A549 (cell line): ENCODE results near the gene PGAP3. TPM values are rescaled to one million over a fixed set of nuclear protein-coding genes. Genes with fewer than 3 reads are reported as not detected.

Experiments used
- ATAC-seq, 2 experiments: fragments of 200-7000 bp in 1 of 2; fragments of >200 bp in 1 of 2; cut with Nextera tagmentation in 1 of 2; cut with Tn5 transposase in 1 of 2; 3 replicates each; pipeline versions ENCODE4 v1.8.0 to v1.9.1; 2018 to 2020; ENCODE audit warnings: mild to moderate bottlenecking in 1 of 2, moderate library complexity in 1 of 2
- CTCF ChIA-PET: fragments of 300-600 bp; sonication (Branson Sonifier 250); formaldehyde crosslinking; extraction: SDS; loops from one replicate; lab custom pipeline; 2021; ENCODE audit warnings: antibody characterized with exemption, inconsistent platforms; lab: Yijun Ruan, JAX
- POLR2A ChIA-PET: fragments of 350-600 bp; formaldehyde crosslinking; extraction: SDS; loops from one replicate; lab custom pipeline; 2021; ENCODE audit warnings: antibody characterized with exemption, inconsistent platforms; lab: Yijun Ruan, JAX
- DNase-seq, 2 experiments: peaks; one replicate each; pipeline versions ENCODE4 v3.0.0 to v3.0.0-alpha.2; 2011 to 2016; ENCODE audit warnings: low read depth in 1 of 2, low spot score in 1 of 2
- FAIRE-seq: peaks from 2 replicates; lab custom pipeline; 2011; peaks lifted over from hg19 to GRCh38; lab: Jason Lieb, UNC
- H3K27ac ChIP-seq, 2 experiments: fragments of >200 bp; sonication (Bioruptor Twin); formaldehyde crosslinking; 3 replicates each; pipeline ENCODE4 v1.5.1; 2016 to 2017
- H3K4me1 ChIP-seq: fragments of >200 bp; sonication (Bioruptor Twin); formaldehyde crosslinking; 3 replicates; pipeline ENCODE4 v1.6.1; 2016
- H3K4me2 ChIP-seq: fragments of >200 bp; sonication (Bioruptor Twin); formaldehyde crosslinking; 3 replicates; pipeline ENCODE4 v1.6.1; 2016
- H3K4me3 ChIP-seq: fragments of >200 bp; sonication (Bioruptor Twin); formaldehyde crosslinking; 3 replicates; pipeline ENCODE4 v1.5.1; 2016
- H3K9me3 ChIP-seq: fragments of >200 bp; sonication (Bioruptor Twin); formaldehyde crosslinking; 3 replicates; pipeline ENCODE4 v1.6.1; 2016
- ATOH8 ChIP-seq: fragments of 250-450 bp; sonication (Bioruptor Pico); IDR thresholded peaks from 2 replicates; pipeline ENCODE4 v1.5.0; 2020; ENCODE audit warnings: low read depth, mild to moderate bottlenecking, moderate library complexity
- CHD2 ChIP-seq: fragments of 150-350 bp; IDR thresholded peaks from 2 replicates; pipeline ENCODE4 v1.6.1; 2014; ENCODE audit warnings: low read length; ENCODE audit not compliant: partially characterized antibody
- CTCF ChIP-seq: fragments of >200 bp; sonication (Bioruptor Twin); formaldehyde crosslinking; IDR thresholded peaks from 3 replicates; pipeline ENCODE4 v1.5.1; 2016
- E2F6 ChIP-seq: IDR thresholded peaks from 2 replicates; pipeline ENCODE4 v1.6.1; 2012; ENCODE audit warnings: low read depth, borderline replicate concordance
- EHF ChIP-seq: fragments of 250-450 bp; sonication (Bioruptor Pico); IDR thresholded peaks from 2 replicates; pipeline ENCODE4 v1.5.0; 2020; ENCODE audit warnings: mild to moderate bottlenecking
- ELK1 ChIP-seq: fragments of 150-350 bp; IDR thresholded peaks from 2 replicates; pipeline ENCODE4 v1.6.1; 2014; ENCODE audit warnings: low read depth, mild to moderate bottlenecking, low read length
- EP300 ChIP-seq, 2 experiments: fragments of >200 bp; sonication (Bioruptor Twin); formaldehyde crosslinking; IDR thresholded peaks; 2 replicates in 1 of 2; 3 replicates in 1 of 2; pipeline ENCODE4 v1.6.1; 2016 to 2017
- ESRRA ChIP-seq: fragments of 150-350 bp; IDR thresholded peaks from 2 replicates; pipeline ENCODE4 v1.6.1; 2014; ENCODE audit warnings: mild to moderate bottlenecking, low read length, borderline replicate concordance
- FOSB ChIP-seq: fragments of 250-450 bp; sonication (Bioruptor Pico); IDR thresholded peaks from 2 replicates; pipeline ENCODE4 v1.5.0; 2020; ENCODE audit warnings: mild to moderate bottlenecking, moderate library complexity
- FOSL2 ChIP-seq, 2 experiments: fragments of 450-650 bp in 1 of 2; fragments of >200 bp in 1 of 2; sonication (Bioruptor Twin) in 1 of 2; formaldehyde crosslinking; IDR thresholded peaks; 2 replicates each; pipeline versions ENCODE4 v1.5.0 to v1.6.1; 2016 to 2020; ENCODE audit warnings: mild to moderate bottlenecking in 1 of 2, moderate library complexity in 1 of 2
- HEYL ChIP-seq: fragments of 250-450 bp; sonication (Bioruptor Pico); IDR thresholded peaks from 2 replicates; pipeline ENCODE4 v1.8.0; 2021; ENCODE audit warnings: mild to moderate bottlenecking, moderate library complexity
- HOXB5 ChIP-seq: fragments of 250-450 bp; sonication (Bioruptor Pico); IDR thresholded peaks from 2 replicates; pipeline ENCODE4 v1.5.0; 2020; ENCODE audit warnings: mild to moderate bottlenecking, moderate library complexity
- JUN ChIP-seq, 2 experiments: fragments of >200 bp; sonication (Bioruptor Twin); formaldehyde crosslinking; IDR thresholded peaks; 2 replicates in 1 of 2; 3 replicates in 1 of 2; pipeline ENCODE4 v1.6.1; 2016 to 2017
- MAZ ChIP-seq: fragments of 150-350 bp; IDR thresholded peaks from 2 replicates; pipeline ENCODE4 v1.6.1; 2014; ENCODE audit warnings: antibody characterized with exemption, low read depth, low read length, borderline replicate concordance
- POLR2AphosphoS2 ChIP-seq: conservative IDR thresholded peaks from 2 replicates; pipeline ENCODE4 v1.6.1; 2012; ENCODE audit warnings: low read length, improper control_type of control experiment, inconsistent platforms
- RCOR1 ChIP-seq: fragments of 150-350 bp; IDR thresholded peaks from 2 replicates; pipeline ENCODE4 v1.6.1; 2014; ENCODE audit warnings: antibody characterized with exemption, low read length, low read depth
- REST ChIP-seq: fragments of 200-600 bp; sonication (generic); IDR thresholded peaks from 2 replicates; pipeline ENCODE4 v1.6.1; 2016; ENCODE audit warnings: antibody characterized with exemption, mild to moderate bottlenecking, moderate library complexity
- RFX5 ChIP-seq: fragments of 450-650 bp; IDR thresholded peaks from 2 replicates; pipeline ENCODE4 v1.7.1; 2014; ENCODE audit warnings: antibody characterized with exemption, mild to moderate bottlenecking, moderate library complexity
- SREBF2 ChIP-seq: fragments of 450-650 bp; IDR thresholded peaks from 2 replicates; pipeline ENCODE4 v1.6.1; 2014; ENCODE audit warnings: mild to moderate bottlenecking, moderate library complexity
- TFCP2L1 ChIP-seq: fragments of 250-450 bp; sonication (Bioruptor Pico); IDR thresholded peaks from 2 replicates; pipeline ENCODE4 v1.5.0; 2021; ENCODE audit warnings: mild to moderate bottlenecking
- ZC3H11A ChIP-seq: fragments of 450-650 bp; IDR thresholded peaks from 2 replicates; pipeline ENCODE4 v1.6.1; 2014; ENCODE audit warnings: antibody characterized with exemption, mild to moderate bottlenecking
- ZSCAN20 ChIP-seq: fragments of 250-450 bp; sonication (Bioruptor Pico); IDR thresholded peaks from 2 replicates; pipeline ENCODE4 v1.8.0; 2022; ENCODE audit warnings: mild to moderate bottlenecking, moderate library complexity
- WGBS: methylation state at CpG from one replicate; pipeline ENCODE4 v1.1.6; 2017; ENCODE audit errors: missing lambda C conversion rate; 5-methylcytosine and 5-hydroxymethylcytosine counted together
- polyA plus RNA-seq, 4 experiments: library from polyadenylated mRNA; depleted of rRNA in 3 of 4; stranded (reverse); fragments of >200 nt; fragmentation: RNase III in 1 of 4; extraction: RNeasy Plus Mini Kit Qiagen cat#74134 plus additional on column Dnase treatment in 1 of 4; gene quantifications; 2 replicates in 3 of 4; 3 replicates in 1 of 4; pipeline ENCODE4 v1.2.3, GENCODE V29; 2011 to 2017

PGAP3 gene
- polyA plus RNA-seq, 2 of the 4 experiments (the other 2 are of a cell fraction), result 7.3 to 8.5 TPM

- FAIRE-seq, result no peak
- WGBS, result 77% methylated on average over 4 of the region's 4 CpGs
- DNase-seq, result no peak
- TF ChIP-seq CTCF (no peak), POLR2AphosphoS2 (no peak), ELK1 (no peak), HOXB5 (no peak), CHD2 (no peak), RFX5 (no peak), ATOH8 (CRISPR knock-in tag) (no peak), FOSL2 (IDR thresholded peaks at IDR 0.05) (no peak), FOSL2 (CRISPR knock-in tag; IDR thresholded peaks at IDR 0.05) (no peak), REST (no peak), ZC3H11A (no peak), EP300 (IDR thresholded peaks at IDR 0.05) (no peak), EHF (no peak), SREBF2 (no peak), ESRRA (no peak)
- TF ChIP-seq, all 56 proteins: peak for 0
- peaks cover 66% of the 10 kb centered on the region for H3K4me1 ChIP-seq
- no peaks in the 10 kb centered on the region for H3K9me3 ChIP-seq
- no peak overlapping the region for H3K4me3 ChIP-seq
- peak overlapping the region; percentile 81 for H3K4me2 ChIP-seq
- H3K27ac ChIP-seq, result peak overlapping the region; percentile 21 to 61; a peak in 2 of 6 replicates
- ChIA-PET POLR2A (no interaction called here), CTCF (interaction anchor here (0.6 to 50.7 kb wide), 8 partner anchors 10 to 128 kb away, joined by 3 to 1391 read pairs (median 7); partner anchors contain the start of genes MIEN1, PPP1R1B, STARD3 and TCAP)
- ATAC-seq, result no peak; a peak in 1 of 6 replicates
Observed at GRCh38 chr17:39701784-39702422, 14.0 kb upstream of the PGAP3 start.

- peak in 1 of 2 experiments; percentile 8; a peak in 2 of 6 replicates for ATAC-seq
- CTCF ChIA-PET, result interaction anchor here (0.6 to 50.7 kb wide), 12 partner anchors 9 to 129 kb away, joined by 3 to 1391 read pairs (median 8); partner anchors contain the start of genes MIEN1, PNMT, PPP1R1B and STARD3
- Histone ChIP-seq H3K27ac (peak overlapping the region; percentile 79 to 97), H3K4me3 (peak overlapping the region; percentile 78), H3K9me3 (no peaks in the 10 kb centered on the region), H3K4me2 (peak overlapping the region; percentile 81), H3K4me1 (peaks cover 64% of the 10 kb centered on the region)
- no peak for FAIRE-seq
- peak; percentile 36 to 65 for DNase-seq
- 61% methylated on average over 10 of the region's 10 CpGs for WGBS
- POLR2A ChIA-PET, result interaction anchor here (2.6 to 2.7 kb wide), 2 partner anchors 13 to 29 kb away, joined by 42 to 60 read pairs; partner anchors contain the start of genes MIEN1 and PGAP3
- TF ChIP-seq JUN (IDR thresholded peaks at IDR 0.05) (no peak), CTCF (no peak), RCOR1 (no peak), E2F6 (no peak), ATOH8 (CRISPR knock-in tag) (no peak), MAZ (no peak), HEYL (no peak), ZSCAN20 (no peak), FOSB (CRISPR knock-in tag) (no peak), TFCP2L1 (no peak)
Observed at GRCh38 chr17:39701012-39701783, 13.3 kb upstream of the PGAP3 start.
